Ishikawa (cell line): Measurements from ENCODE around the gene RIMS4.

Experiments
- CEBPB ChIP-seq: IDR thresholded peaks from 2 replicates; pipeline ENCODE4 v1.6.1; 2012
- EGR1 ChIP-seq: IDR thresholded peaks from 2 replicates; pipeline ENCODE4 v1.6.1; 2012
- EP300 ChIP-seq: IDR thresholded peaks from 2 replicates; pipeline ENCODE4 v1.6.1; 2012; ENCODE audit warnings: borderline replicate concordance
- FOXM1 ChIP-seq: IDR thresholded peaks from 2 replicates; pipeline ENCODE4 v1.6.1; 2012; ENCODE audit warnings: low read depth, borderline replicate concordance
- MAX ChIP-seq: IDR thresholded peaks from 2 replicates; pipeline ENCODE4 v1.6.1; 2012
- RAD21 ChIP-seq: IDR thresholded peaks from 2 replicates; pipeline ENCODE4 v1.6.1; 2012; ENCODE audit warnings: low read depth
- REST ChIP-seq: IDR thresholded peaks from 2 replicates; pipeline ENCODE4 v1.6.1; 2012; ENCODE audit warnings: low read depth, mild to moderate bottlenecking
- TAF1 ChIP-seq: IDR thresholded peaks from 2 replicates; pipeline ENCODE4 v1.6.1; 2012; ENCODE audit warnings: low read depth, mild to moderate bottlenecking
- TCF12 ChIP-seq: IDR thresholded peaks from 2 replicates; pipeline ENCODE4 v1.6.1; 2012; ENCODE audit warnings: low read depth
- TEAD4 ChIP-seq: IDR thresholded peaks from 2 replicates; pipeline ENCODE4 v1.6.1; 2012
- USF1 ChIP-seq: IDR thresholded peaks from 2 replicates; pipeline ENCODE4 v1.6.1; 2012

GRCh38 chr20:44796758-44797457, 13.4 kb downstream of the RIMS4 start:
- no peak for TF ChIP-seq CEBPB
- no peak for TF ChIP-seq REST
- TF ChIP-seq TAF1, result no peak
- TF ChIP-seq EP300, result no peak
- TF ChIP-seq MAX, result no peak
- TF ChIP-seq RAD21, result no peak
- no peak for TF ChIP-seq EGR1
- no peak for TF ChIP-seq TCF12
- no peak for TF ChIP-seq TEAD4
- no peak for TF ChIP-seq FOXM1
- no peak for TF ChIP-seq USF1
